Activated CD8-positive, alpha-beta T cell treated with anti-CD3 and anti-CD28 coated beads for 36 hours (primary cell): ENCODE data around the gene SHKBP1. TPM values are rescaled to one million over a fixed set of nuclear protein-coding genes. Genes with fewer than 3 reads are reported as not detected.

ENCODE experiments used
- ATAC-seq: fragments of 200-7000 bp; cut with Tn5 transposase; one replicate; pipeline ENCODE4 v1.10.0; 2021; ENCODE audit warnings: mild to moderate bottlenecking, moderate library complexity
- CTCF ChIA-PET: fragments of 350-600 bp; sonication (Branson Sonifier 250); formaldehyde crosslinking; loops from one replicate; lab custom pipeline; 2021; ENCODE audit warnings: antibody characterized with exemption; lab: Charles Lee
- POLR2A ChIA-PET: fragments of 350-600 bp; sonication (Branson Sonifier 250); formaldehyde crosslinking; loops from one replicate; lab custom pipeline; 2021; ENCODE audit warnings: antibody characterized with exemption; lab: Charles Lee
- DNase-seq: peaks from one replicate; pipeline ENCODE4 v3.0.0-alpha.2; 2020
- H3K27ac Mint-ChIP-seq: one replicate; pipeline ENCODE4 v1.8.0; 2021; ENCODE audit warnings: mild to moderate bottlenecking, mixed read lengths
- H3K27me3 Mint-ChIP-seq: one replicate; pipeline ENCODE4 v1.8.0; 2021; ENCODE audit warnings: mixed read lengths
- H3K36me3 Mint-ChIP-seq: one replicate; pipeline ENCODE4 v1.8.0; 2021; ENCODE audit warnings: low read depth, mixed read lengths
- H3K4me1 Mint-ChIP-seq: one replicate; pipeline ENCODE4 v1.8.0; 2021; ENCODE audit warnings: low read depth, mixed read lengths
- H3K4me3 Mint-ChIP-seq: one replicate; pipeline ENCODE4 v1.8.0; 2021; ENCODE audit warnings: mild to moderate bottlenecking, moderate library complexity, mixed read lengths
- H3K9me3 Mint-ChIP-seq: one replicate; pipeline ENCODE4 v1.8.0; 2021; ENCODE audit warnings: mixed read lengths
- CTCF ChIP-seq: fragments of 200-600 bp; IDR thresholded peaks from one replicate; pipeline ENCODE4 v1.8.0; 2022; ENCODE audit warnings: antibody characterized with exemption, mild to moderate bottlenecking
- intact Hi-C: fragments of 100-400 bp; cut with micrococcal nuclease; formaldehyde crosslinking; loops from one replicate; pipeline ENCODE4 v1.10.0; 2022
- total RNA-seq, 2 experiments: library from RNA; stranded (reverse); gene quantifications; one replicate each; pipeline ENCODE4 v1.2.3, GENCODE V29; 2021

SHKBP1 gene
- total RNA-seq, 2 experiments from 2014 or later = 82.8 to 89.3 TPM

GRCh38 chr19:40570313-40571004, 6.2 kb upstream of the SHKBP1 start:
- POLR2A ChIA-PET = interaction anchor here (1.2 to 1.5 kb wide), 3 partner anchors 11 to 34 kb away, joined by 4 to 7 read pairs (median 4); no protein-coding TSS in a partner anchor
- no peak for TF ChIP-seq CTCF

GRCh38 chr19:40571005-40571318, 5.7 kb upstream of the SHKBP1 start:
- Mint-ChIP-seq H3K4me3 (peak overlapping the region; percentile 48), H3K4me1 (peaks cover 11% of the 10 kb centered on the region), H3K27me3 (peaks cover 25% of the 10 kb centered on the region), H3K27ac (peak overlapping the region; percentile 27), H3K9me3 (no peaks in the 10 kb centered on the region), H3K36me3 (no peaks in the 10 kb centered on the region)
- intact Hi-C loops = no loop called here
- DNase-seq = no peak
- TF ChIP-seq CTCF = no peak
- POLR2A ChIA-PET = interaction anchor here (0.9 to 1.5 kb wide), 3 partner anchors 12 to 128 kb away, joined by 4 to 7 read pairs (median 4); no protein-coding TSS in a partner anchor
- CTCF ChIA-PET = interaction anchor here (1.0 to 2.7 kb wide), 16 partner anchors 9 to 431 kb away, joined by 3 to 19 read pairs (median 4); no protein-coding TSS in a partner anchor
- no peak for ATAC-seq

More at GRCh38 chr19:40570313-40571004, 6.2 kb upstream of the SHKBP1 start:
- DNase-seq (peak; percentile 98), ATAC-seq (peak; percentile 96)
- peak overlapping the region; percentile 51 for H3K27ac Mint-ChIP-seq
- CTCF ChIA-PET = interaction anchor here (1.0 to 2.7 kb wide), 16 partner anchors 9 to 431 kb away, joined by 3 to 19 read pairs (median 4); no protein-coding TSS in a partner anchor
- intact Hi-C loops = no loop called here
- peaks cover 10% of the 10 kb centered on the region for H3K4me1 Mint-ChIP-seq
- H3K4me3 Mint-ChIP-seq = peak overlapping the region; percentile 48
- H3K36me3 Mint-ChIP-seq = no peaks in the 10 kb centered on the region
- peaks cover 28% of the 10 kb centered on the region for H3K27me3 Mint-ChIP-seq
- H3K9me3 Mint-ChIP-seq = no peaks in the 10 kb centered on the region

- no peak overlapping the region for H3K4me3 Mint-ChIP-seq
- intact Hi-C loops = no loop called here
- no peak overlapping the region for H3K27ac Mint-ChIP-seq
Measured at GRCh38 chr19:40571831-40572495, 4.7 kb upstream of the SHKBP1 start.

GRCh38 chr19:40575326-40575725, 1.3 kb upstream of the SHKBP1 start:
- TF ChIP-seq CTCF = no peak
- H3K27me3 Mint-ChIP-seq = no peaks in the 10 kb centered on the region
- H3K9me3 Mint-ChIP-seq = no peaks in the 10 kb centered on the region
- intact Hi-C loops = no loop called here
- peaks cover 8% of the 10 kb centered on the region for H3K36me3 Mint-ChIP-seq
- ChIA-PET POLR2A (interaction anchor here (1.1 to 1.5 kb wide), 2 partner anchors 10 to 18 kb away, joined by 3 to 5 read pairs; no protein-coding TSS in a partner anchor), CTCF (interaction anchor here (0.7 to 1.0 kb wide), 3 partner anchors 24 to 59 kb away, joined by 3 to 4 read pairs (median 3); no protein-coding TSS in a partner anchor)
- DNase-seq (no peak), ATAC-seq (no peak)
- H3K27ac Mint-ChIP-seq = no peak overlapping the region
- no peak overlapping the region for H3K4me3 Mint-ChIP-seq
- H3K4me1 Mint-ChIP-seq = peaks cover 23% of the 10 kb centered on the region

More at GRCh38 chr19:40571831-40572495, 4.7 kb upstream of the SHKBP1 start:
- ChIA-PET POLR2A (interaction anchor here (0.9 kb wide), 1 partner anchor 129 kb away, joined by 4 read pairs; no protein-coding TSS in a partner anchor), CTCF (interaction anchor here (1.8 to 2.7 kb wide), 3 partner anchors 23 to 31 kb away, joined by 9 to 17 read pairs (median 13); no protein-coding TSS in a partner anchor)
- no peak for DNase-seq
- no peaks in the 10 kb centered on the region for H3K36me3 Mint-ChIP-seq
- H3K9me3 Mint-ChIP-seq = no peaks in the 10 kb centered on the region
- peaks cover 12% of the 10 kb centered on the region for H3K4me1 Mint-ChIP-seq
- ATAC-seq = no peak
- TF ChIP-seq CTCF = no peak
- H3K27me3 Mint-ChIP-seq = peaks cover 19% of the 10 kb centered on the region
